HG03378 (cell line): ENCODE results near the gene OPRM1.

Source experiments
- ATAC-seq: cut with Tn5 transposase; IDR thresholded peaks from one replicate; pipeline ENCODE4 v1.9.1; 2021; ENCODE audit warnings: mild to moderate bottlenecking, moderate library complexity; ENCODE audit not compliant: unreplicated experiment

Gene OPRM1

GRCh38 chr6:154080461-154081189 is 41.6 kb downstream of the OPRM1 start:
- no peak for ATAC-seq

GRCh38 chr6:154086510-154086909 is 47.5 kb downstream of the OPRM1 start:
- ATAC-seq: no peak

GRCh38 chr6:154092326-154092962 is 53.4 kb downstream of the OPRM1 start:
- no peak for ATAC-seq

- ATAC-seq: no peak
Observed at GRCh38 chr6:154093231-154094044, 54.4 kb downstream of the OPRM1 start.

- no peak for ATAC-seq
Observed at GRCh38 chr6:154095571-154095970, 56.5 kb downstream of the OPRM1 start.

- no peak for ATAC-seq
Observed at GRCh38 chr6:154096316-154096715, 57.3 kb downstream of the OPRM1 start.

GRCh38 chr6:154096834-154097233 is 57.8 kb downstream of the OPRM1 start:
- no peak for ATAC-seq

GRCh38 chr6:154099211-154099610 is 60.2 kb downstream of the OPRM1 start:
- no peak for ATAC-seq

- no peak for ATAC-seq
Observed at GRCh38 chr6:154106251-154106650, 67.2 kb downstream of the OPRM1 start.

- no peak for ATAC-seq
Observed at GRCh38 chr6:154111025-154111424, 72.0 kb downstream of the OPRM1 start.

- no peak for ATAC-seq
Observed at GRCh38 chr6:154112181-154112809, 73.3 kb downstream of the OPRM1 start.

GRCh38 chr6:154113392-154113791 is 74.4 kb downstream of the OPRM1 start:
- no peak for ATAC-seq

- ATAC-seq: no peak
Observed at GRCh38 chr6:154117485-154117884, 78.4 kb downstream of the OPRM1 start.

- no peak for ATAC-seq
Observed at GRCh38 chr6:154122195-154122925, 83.3 kb downstream of the OPRM1 start.

- ATAC-seq: no peak
Observed at GRCh38 chr6:154123155-154123956, 84.3 kb downstream of the OPRM1 start.

GRCh38 chr6:154125421-154125820 is 86.4 kb downstream of the OPRM1 start:
- no peak for ATAC-seq

- no peak for ATAC-seq
Observed at GRCh38 chr6:154127657-154128056, 88.6 kb downstream of the OPRM1 start.

- no peak for ATAC-seq
Observed at GRCh38 chr6:154134471-154135147, 95.6 kb downstream of the OPRM1 start.

GRCh38 chr6:154138793-154139192 is 99.8 kb downstream of the OPRM1 start:
- no peak for ATAC-seq
